ENCODE measurements around the gene WDR88. TPM values are rescaled to one million over a fixed set of nuclear protein-coding genes. Genes with fewer than 3 reads are reported as not detected.

Gene WDR88
- total RNA-seq, 1 donor from 2014 or later, result not detected

- DNase-seq (ENCODE audit: low read depth), result no peak
- TF ChIP-seq CTCF (conservative IDR thresholded peaks at IDR 0.05; ENCODE audit: low read depth, low read length), result no peak
- H3K4me3 ChIP-seq (ENCODE audit: low read depth, low read length), result no peak overlapping the region
These were observed 59.6 kb downstream of the WDR88 start for GRCh38 chr19:33191501-33191900.

GRCh38 chr19:33192010-33192409, 60.1 kb downstream of the WDR88 start:
- peak; percentile 36 for TF ChIP-seq CTCF (conservative IDR thresholded peaks at IDR 0.05; ENCODE audit: low read depth, low read length)
- DNase-seq (ENCODE audit: low read depth), result no peak
- H3K4me3 ChIP-seq (ENCODE audit: low read depth, low read length), result no peak overlapping the region

GRCh38 chr19:33193269-33193864, 61.5 kb downstream of the WDR88 start:
- no peak for TF ChIP-seq CTCF (conservative IDR thresholded peaks at IDR 0.05; ENCODE audit: low read depth, low read length)
- no peak for DNase-seq (ENCODE audit: low read depth)
- no peak overlapping the region for H3K4me3 ChIP-seq (ENCODE audit: low read depth, low read length)

GRCh38 chr19:33193865-33194362, 62.0 kb downstream of the WDR88 start, which contains the start of gene LRP3:
Gene LRP3 (plus strand): TSS chr19:33194330. CDS start chr19:33194786, 456 bp downstream.
- TF ChIP-seq CTCF (conservative IDR thresholded peaks at IDR 0.05; ENCODE audit: low read depth, low read length), result no peak
- peak within 1 kb of the TSS; percentile 50 for H3K4me3 ChIP-seq (ENCODE audit: low read depth, low read length)
- DNase-seq (ENCODE audit: low read depth), result no peak

- H3K4me3 ChIP-seq (ENCODE audit: low read depth, low read length), result peak overlapping the region; percentile 50
- no peak for TF ChIP-seq CTCF (conservative IDR thresholded peaks at IDR 0.05; ENCODE audit: low read depth, low read length)
- DNase-seq (ENCODE audit: low read depth), result no peak
These were observed 62.6 kb downstream of the WDR88 start for GRCh38 chr19:33194532-33194885.

- TF ChIP-seq CTCF (conservative IDR thresholded peaks at IDR 0.05; ENCODE audit: low read depth, low read length), result no peak
- H3K4me3 ChIP-seq (ENCODE audit: low read depth, low read length), result peak overlapping the region; percentile 50
- no peak for DNase-seq (ENCODE audit: low read depth)
These were observed 63.2 kb downstream of the WDR88 start for GRCh38 chr19:33194886-33195644.

Measured in epithelial cell of proximal tubule (primary cell).